GM12872 (cell line): ENCODE measurements around the gene SLC24A3.

Experiments used
- CTCF ChIP-seq: IDR thresholded peaks from 3 replicates; pipeline ENCODE4 v1.5.1; 2011; ENCODE audit warnings: low read depth, mild to moderate bottlenecking, low read length, moderate library complexity; ENCODE audit not compliant: insufficient read depth

The SLC24A3 gene

GRCh38 chr20:19644085-19644484 lies 431.6 kb downstream of the SLC24A3 start:
- no peak for TF ChIP-seq CTCF

- no peak for TF ChIP-seq CTCF
Measured at GRCh38 chr20:19646963-19647362, 434.5 kb downstream of the SLC24A3 start.

- TF ChIP-seq CTCF: 0 out of 3 replicates have a peak, but pooled peaks have one; percentile 12
Measured at GRCh38 chr20:19648024-19648423, 435.6 kb downstream of the SLC24A3 start.

GRCh38 chr20:19649041-19649440 lies 436.6 kb downstream of the SLC24A3 start:
- TF ChIP-seq CTCF: no peak

GRCh38 chr20:19652591-19653026 lies 440.2 kb downstream of the SLC24A3 start:
- no peak for TF ChIP-seq CTCF

- no peak for TF ChIP-seq CTCF
Measured at GRCh38 chr20:19653327-19653726, 440.9 kb downstream of the SLC24A3 start.

- no peak for TF ChIP-seq CTCF
Measured at GRCh38 chr20:19654921-19655320, 442.5 kb downstream of the SLC24A3 start.

- no peak for TF ChIP-seq CTCF
Measured at GRCh38 chr20:19658137-19658536, 445.7 kb downstream of the SLC24A3 start.
